A549 treated with CORT108297 at 1 μM for 4 hours (cell line): ENCODE measurements around the gene PSORS1C2. TPM values are rescaled to one million over a fixed set of nuclear protein-coding genes. Genes with fewer than 3 reads are reported as not detected.

Experiments used
- total RNA-seq: library from RNA; stranded (reverse); fragments of 200-300 nt; extraction: Qiagen RNA extraction; gene quantifications from 5 replicates; pipeline ENCODE4 v1.2.3, GENCODE V29; 2022

The PSORS1C2 gene
- not detected in 5 replicates for total RNA-seq

GRCh38 chr6:31138982-31139381 lies at the start of gene PSORS1C2:
Gene PSORS1C2, minus strand, starts transcription at chr6:31139066. Its CDS starts 40 bp downstream, at chr6:31139026.

GRCh38 chr6:31170600-31170881 lies 31.7 kb upstream of the PSORS1C2 start, which contains the start of gene POU5F1:
Gene POU5F1, minus strand, starts transcription at chr6:31170682. Its CDS starts 62 bp downstream, at chr6:31170620.

GRCh38 chr6:31158140-31158862 lies 19.4 kb upstream of the PSORS1C2 start, which contains the start of gene TCF19:
Gene TCF19, plus strand, starts transcription at chr6:31158589. Its CDS starts 881 bp downstream, at chr6:31159470.

GRCh38 chr6:31157513-31158139 lies 18.8 kb upstream of the PSORS1C2 start, which contains the start of gene CCHCR1:
Gene CCHCR1, minus strand, starts transcription at chr6:31157802. Its CDS starts 202 bp downstream, at chr6:31157600.

GRCh38 chr6:31120151-31120915 lies 18.5 kb downstream of the PSORS1C2 start, which contains the start of gene CDSN:
Gene CDSN, minus strand, starts transcription at chr6:31120446. Its CDS starts 27 bp downstream, at chr6:31120419.

GRCh38 chr6:31114541-31114878 lies 24.4 kb downstream of the PSORS1C2 start, which contains the start of gene PSORS1C1:
Gene PSORS1C1, plus strand, starts transcription at chr6:31114800. Its CDS starts 14,833 bp downstream, at chr6:31129633.

GRCh38 chr6:31112478-31112877 lies 26.4 kb downstream of the PSORS1C2 start, which contains the start of gene C6orf15:
Gene C6orf15, minus strand, starts transcription at chr6:31112575. Its CDS starts 20 bp downstream, at chr6:31112555.

Other genes starting within 250 kb of the PSORS1C2 start
- gene GTF2H4, start 230.9 kb downstream of the PSORS1C2 start, total RNA-seq: 18.6 to 23.2 TPM (median 20.0 TPM) in 5 replicates
- 10.8 to 14.3 TPM (median 13.2 TPM) in 5 replicates for gene VARS2, start 224.8 kb downstream of the PSORS1C2 start, total RNA-seq
- gene SFTA2, start 206.9 kb downstream of the PSORS1C2 start, total RNA-seq: not detected in 5 replicates
- gene MUCL3, start 198.1 kb downstream of the PSORS1C2 start, total RNA-seq: 0.02 to 0.06 TPM (median 0.05 TPM) in 5 replicates
- not detected in 5 replicates for gene MUC21, start 155.3 kb downstream of the PSORS1C2 start, total RNA-seq
- 0.02 to 0.03 TPM (median 0.02 TPM) in 3 of 5 replicates, not detected in the others for gene MUC22, start 128.6 kb downstream of the PSORS1C2 start, total RNA-seq
- gene C6orf15, start 26.5 kb downstream of the PSORS1C2 start, total RNA-seq: not detected in 5 replicates
- 3.0 to 5.1 TPM (median 3.8 TPM) in 5 replicates for gene PSORS1C1, start 24.3 kb downstream of the PSORS1C2 start, total RNA-seq
- gene CDSN, start 18.6 kb downstream of the PSORS1C2 start, total RNA-seq: 0.03 TPM in 1 of 5 replicates, not detected in the others
- 6.5 to 9.0 TPM (median 7.4 TPM) in 5 replicates for gene CCHCR1, start 18.7 kb upstream of the PSORS1C2 start, total RNA-seq
- gene TCF19, start 19.5 kb upstream of the PSORS1C2 start, total RNA-seq: 13.1 to 15.4 TPM (median 14.2 TPM) in 5 replicates
- gene POU5F1, start 31.6 kb upstream of the PSORS1C2 start, total RNA-seq: 4.7 to 6.7 TPM (median 5.3 TPM) in 5 replicates
- 45.2 to 57.5 TPM (median 54.4 TPM) in 5 replicates for gene HLA-C, start 133.0 kb upstream of the PSORS1C2 start, total RNA-seq
- 17.7 to 37.5 TPM (median 29.0 TPM) in 5 replicates for gene HLA-B, start 218.1 kb upstream of the PSORS1C2 start, total RNA-seq